ENCODE measurements around the gene MGMT. TPM values are rescaled to one million over a fixed set of nuclear protein-coding genes. Genes with fewer than 3 reads are reported as not detected.

The MGMT gene
- polyA plus RNA-seq, 3 donors = 9.5 to 23.5 (median 17.5) TPM

DNA sequence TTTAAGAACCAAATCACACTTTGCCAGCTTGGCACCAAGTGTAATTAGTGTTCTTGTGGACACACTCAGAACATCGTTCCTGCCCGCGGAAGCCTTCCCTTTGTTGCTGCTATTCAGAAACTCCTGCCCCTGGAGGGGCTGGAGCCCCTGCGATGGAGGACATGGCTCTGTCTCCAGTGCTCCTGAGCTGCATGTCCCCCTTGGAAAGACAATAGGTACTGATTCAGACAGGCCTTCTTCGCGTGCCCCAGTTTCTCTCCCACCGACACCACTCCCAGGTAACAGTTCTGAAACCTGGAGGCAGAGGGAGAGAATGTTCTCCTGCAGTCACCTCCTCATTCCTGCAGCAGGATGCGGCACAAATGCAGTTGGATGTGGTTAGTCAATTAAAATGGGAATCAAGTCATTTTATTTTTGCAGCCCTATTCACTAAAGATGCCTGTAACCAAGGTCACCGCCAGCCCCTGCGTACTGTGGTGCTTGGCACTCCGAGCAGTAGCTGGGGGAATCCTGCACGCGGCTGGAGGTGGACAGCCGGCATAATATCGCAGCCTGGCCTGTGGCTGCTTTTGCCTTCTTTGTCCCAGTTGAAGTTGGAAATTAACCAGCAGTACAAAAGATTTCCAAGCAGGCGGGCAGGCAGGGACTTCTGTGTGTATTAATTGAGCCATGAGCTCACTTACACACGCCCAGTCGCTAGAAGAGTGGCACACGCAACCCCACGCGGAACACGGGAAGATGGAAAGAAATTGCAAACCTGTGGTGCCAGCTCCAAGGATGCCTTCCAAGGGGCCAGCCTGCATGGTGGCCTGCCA, 291.4 kb downstream of the MGMT start:
- Histone ChIP-seq H4K20me1 (ENCODE audit: insufficient read depth, low read length) (no peaks in the 10 kb centered on the region), H3K36me3 (replicated peaks in 1 of 2; ENCODE audit: control insufficient read depth in 1 of 2, insufficient read depth in 2 of 2, low read length in 2 of 2) (no peaks in the 10 kb centered on the region), H3K4me2 (replicated peaks; ENCODE audit: extremely low read depth, low read length, poor library complexity, severe bottlenecking) (no peak overlapping the region), H3K4me1 (ENCODE audit: control insufficient read depth in 1 of 2, insufficient read depth in 2 of 2, low read length in 2 of 2) (peaks cover 0 to 7% of the 10 kb centered on the region in 2 donors), H3K27ac (ENCODE audit: low read depth in 1 of 2, low read length in 2 of 2) (no peak overlapping the region), H3K9ac (ENCODE audit: insufficient read depth, low read length, poor library complexity, severe bottlenecking) (no peak overlapping the region), H3K4me3 (replicated peaks in 1 of 3; ENCODE audit: low read depth in 2 of 3, low read length in 3 of 3) (no peak overlapping the region), H2AFZ (ENCODE audit: insufficient read depth, low read depth, low read length, poor library complexity, severe bottlenecking) (no peak overlapping the region), H3K9me3 (replicated peaks in 1 of 2; ENCODE audit: control insufficient read depth in 1 of 2, insufficient read depth in 1 of 2, low read length in 2 of 2) (peaks cover 7 to 13% of the 10 kb centered on the region in 2 donors), H3K27me3 (ENCODE audit: control insufficient read depth in 2 of 2, insufficient read depth in 2 of 2, low read length in 2 of 2) (no peaks in the 10 kb centered on the region), H3K79me2 (ENCODE audit: insufficient read depth, low read length) (no peaks in the 10 kb centered on the region)
- peaks cover 0 to 4% (median 0%) of the 10 kb centered on the region in 3 donors for H3K27me3 Mint-ChIP-seq (ENCODE audit: low read depth in 3 of 3)
- H3K4me3 Mint-ChIP-seq = no peak overlapping the region
- peaks cover 0 to 14% (median 8%) of the 10 kb centered on the region in 7 donors for H3K9me3 Mint-ChIP-seq
- TF ChIP-seq CTCF (IDR thresholded peaks at IDR 0.05) = no peak
- intact Hi-C loops (cut with micrococcal nuclease) = no loop called here
- H3K27ac Mint-ChIP-seq = no peak overlapping the region
- peaks cover 11 to 20% of the 10 kb centered on the region in 2 donors for H3K36me3 Mint-ChIP-seq
- peaks cover 18% of the 10 kb centered on the region for H3K4me1 Mint-ChIP-seq
- WGBS (ENCODE audit: insufficient coverage) = 97% methylated on average over 20 of the region's 22 CpGs
- DNase-seq = no peak

- DNase-seq = no peak
- H3K4me3 Mint-ChIP-seq = no peak overlapping the region
- Histone ChIP-seq H3K9ac (ENCODE audit: insufficient read depth, low read length, poor library complexity, severe bottlenecking) (no peak overlapping the region), H2AFZ (ENCODE audit: insufficient read depth, low read depth, low read length, poor library complexity, severe bottlenecking) (no peak overlapping the region), H3K4me1 (ENCODE audit: control insufficient read depth in 1 of 2, insufficient read depth in 2 of 2, low read length in 2 of 2) (peaks cover 0 to 7% of the 10 kb centered on the region in 2 donors), H3K9me3 (replicated peaks in 1 of 2; ENCODE audit: control insufficient read depth in 1 of 2, insufficient read depth in 1 of 2, low read length in 2 of 2) (peaks cover 2 to 6% of the 10 kb centered on the region in 2 donors), H3K27ac (ENCODE audit: low read depth in 1 of 2, low read length in 2 of 2) (no peak overlapping the region), H3K27me3 (ENCODE audit: control insufficient read depth in 2 of 2, insufficient read depth in 2 of 2, low read length in 2 of 2) (no peaks in the 10 kb centered on the region), H3K4me3 (replicated peaks in 1 of 3; ENCODE audit: low read depth in 2 of 3, low read length in 3 of 3) (no peak overlapping the region), H3K4me2 (replicated peaks; ENCODE audit: extremely low read depth, low read length, poor library complexity, severe bottlenecking) (no peak overlapping the region), H3K79me2 (ENCODE audit: insufficient read depth, low read length) (no peaks in the 10 kb centered on the region), H3K36me3 (replicated peaks in 1 of 2; ENCODE audit: control insufficient read depth in 1 of 2, insufficient read depth in 2 of 2, low read length in 2 of 2) (no peaks in the 10 kb centered on the region), H4K20me1 (ENCODE audit: insufficient read depth, low read length) (no peaks in the 10 kb centered on the region)
- H3K9me3 Mint-ChIP-seq = peaks cover 0 to 7% (median 3%) of the 10 kb centered on the region in 7 donors
- H3K4me1 Mint-ChIP-seq = peaks cover 18% of the 10 kb centered on the region
- H3K36me3 Mint-ChIP-seq = peaks cover 11 to 20% of the 10 kb centered on the region in 2 donors
- intact Hi-C loops (cut with micrococcal nuclease) = no loop called here
- H3K27me3 Mint-ChIP-seq (ENCODE audit: low read depth in 3 of 3) = peaks cover 0 to 4% (median 2%) of the 10 kb centered on the region in 3 donors
- 91% methylated on average over 19 of the region's 21 CpGs for WGBS (ENCODE audit: insufficient coverage)
- TF ChIP-seq CTCF (IDR thresholded peaks at IDR 0.05) = no peak
- H3K27ac Mint-ChIP-seq = no peak overlapping the region
These were observed 292.4 kb downstream of the MGMT start for GRCh38 chr10:129759214-129760002.

Measured in CD14-positive monocyte (primary cell).